ENCODE measurements around the gene SIX1.

DNA sequence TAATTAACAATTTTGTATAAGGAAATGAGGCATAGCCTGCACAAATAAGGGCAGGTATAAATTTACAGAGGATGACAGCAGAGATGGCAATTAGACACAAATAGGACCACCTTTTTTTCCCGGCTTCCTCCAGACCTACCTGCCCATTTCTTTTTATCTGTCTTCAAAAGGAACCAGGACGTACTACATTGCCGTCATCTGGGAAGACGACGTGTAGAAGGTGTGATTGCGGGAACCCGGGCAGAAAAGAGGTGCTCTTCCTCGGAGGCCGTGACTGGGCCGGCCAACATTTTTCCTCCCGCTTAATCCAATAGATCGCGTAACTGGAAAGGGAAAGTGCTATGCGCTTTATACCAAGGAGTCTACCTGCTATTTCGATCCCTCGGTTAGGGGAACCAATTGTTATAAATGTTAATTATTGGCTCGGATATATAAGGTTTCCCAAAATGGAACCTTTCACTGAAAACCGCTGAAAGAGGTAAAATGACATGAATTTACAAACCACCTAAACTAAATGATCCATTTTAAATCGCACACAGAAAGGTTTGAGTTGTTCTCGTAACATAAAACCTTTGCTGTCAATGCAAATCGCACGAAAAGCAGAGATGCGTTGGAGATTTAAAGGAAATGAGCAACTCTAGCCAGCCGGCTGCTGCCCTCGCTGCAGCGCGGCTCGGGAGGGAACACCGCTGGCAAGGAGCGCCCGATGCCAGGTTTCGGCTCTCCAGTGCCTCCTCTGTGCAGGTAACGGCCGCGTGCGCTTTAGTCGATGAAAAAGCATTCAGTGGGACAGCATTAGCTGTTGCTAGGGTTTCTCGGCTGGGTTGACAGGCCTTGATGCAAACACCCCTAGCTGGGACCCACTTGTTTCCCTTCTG, 2.8 kb upstream of the SIX1 start:
- TF ChIP-seq EZH2phosphoT487 (IDR thresholded peaks at IDR 0.05; ENCODE audit: unreplicated experiment) = peak; percentile 92
- TF ChIP-seq, protein P1, sequence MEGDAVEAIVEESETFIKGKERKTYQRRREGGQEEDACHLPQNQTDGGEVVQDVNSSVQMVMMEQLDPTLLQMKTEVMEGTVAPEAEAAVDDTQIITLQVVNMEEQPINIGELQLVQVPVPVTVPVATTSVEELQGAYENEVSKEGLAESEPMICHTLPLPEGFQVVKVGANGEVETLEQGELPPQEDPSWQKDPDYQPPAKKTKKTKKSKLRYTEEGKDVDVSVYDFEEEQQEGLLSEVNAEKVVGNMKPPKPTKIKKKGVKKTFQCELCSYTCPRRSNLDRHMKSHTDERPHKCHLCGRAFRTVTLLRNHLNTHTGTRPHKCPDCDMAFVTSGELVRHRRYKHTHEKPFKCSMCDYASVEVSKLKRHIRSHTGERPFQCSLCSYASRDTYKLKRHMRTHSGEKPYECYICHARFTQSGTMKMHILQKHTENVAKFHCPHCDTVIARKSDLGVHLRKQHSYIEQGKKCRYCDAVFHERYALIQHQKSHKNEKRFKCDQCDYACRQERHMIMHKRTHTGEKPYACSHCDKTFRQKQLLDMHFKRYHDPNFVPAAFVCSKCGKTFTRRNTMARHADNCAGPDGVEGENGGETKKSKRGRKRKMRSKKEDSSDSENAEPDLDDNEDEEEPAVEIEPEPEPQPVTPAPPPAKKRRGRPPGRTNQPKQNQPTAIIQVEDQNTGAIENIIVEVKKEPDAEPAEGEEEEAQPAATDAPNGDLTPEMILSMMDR (conservative IDR thresholded peaks at IDR 0.05; ENCODE audit: low read depth in 2 of 2) = no peak
- no peak for TF ChIP-seq POLR2AphosphoS5 (IDR thresholded peaks at IDR 0.05; ENCODE audit: low read depth)
- peak; percentile 94 for TF ChIP-seq EZH2 (IDR thresholded peaks at IDR 0.05; ENCODE audit: low read depth, unreplicated experiment)
- no peak for TF ChIP-seq JUNB (IDR thresholded peaks at IDR 0.05; ENCODE audit: unreplicated experiment)
- TF ChIP-seq, protein P2, sequence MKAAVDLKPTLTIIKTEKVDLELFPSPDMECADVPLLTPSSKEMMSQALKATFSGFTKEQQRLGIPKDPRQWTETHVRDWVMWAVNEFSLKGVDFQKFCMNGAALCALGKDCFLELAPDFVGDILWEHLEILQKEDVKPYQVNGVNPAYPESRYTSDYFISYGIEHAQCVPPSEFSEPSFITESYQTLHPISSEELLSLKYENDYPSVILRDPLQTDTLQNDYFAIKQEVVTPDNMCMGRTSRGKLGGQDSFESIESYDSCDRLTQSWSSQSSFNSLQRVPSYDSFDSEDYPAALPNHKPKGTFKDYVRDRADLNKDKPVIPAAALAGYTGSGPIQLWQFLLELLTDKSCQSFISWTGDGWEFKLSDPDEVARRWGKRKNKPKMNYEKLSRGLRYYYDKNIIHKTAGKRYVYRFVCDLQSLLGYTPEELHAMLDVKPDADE (IDR thresholded peaks at IDR 0.05) = no peak
- TF ChIP-seq STAT1 (IDR thresholded peaks at IDR 0.05; ENCODE audit: unreplicated experiment) = no peak
- TF ChIP-seq, protein P3, sequence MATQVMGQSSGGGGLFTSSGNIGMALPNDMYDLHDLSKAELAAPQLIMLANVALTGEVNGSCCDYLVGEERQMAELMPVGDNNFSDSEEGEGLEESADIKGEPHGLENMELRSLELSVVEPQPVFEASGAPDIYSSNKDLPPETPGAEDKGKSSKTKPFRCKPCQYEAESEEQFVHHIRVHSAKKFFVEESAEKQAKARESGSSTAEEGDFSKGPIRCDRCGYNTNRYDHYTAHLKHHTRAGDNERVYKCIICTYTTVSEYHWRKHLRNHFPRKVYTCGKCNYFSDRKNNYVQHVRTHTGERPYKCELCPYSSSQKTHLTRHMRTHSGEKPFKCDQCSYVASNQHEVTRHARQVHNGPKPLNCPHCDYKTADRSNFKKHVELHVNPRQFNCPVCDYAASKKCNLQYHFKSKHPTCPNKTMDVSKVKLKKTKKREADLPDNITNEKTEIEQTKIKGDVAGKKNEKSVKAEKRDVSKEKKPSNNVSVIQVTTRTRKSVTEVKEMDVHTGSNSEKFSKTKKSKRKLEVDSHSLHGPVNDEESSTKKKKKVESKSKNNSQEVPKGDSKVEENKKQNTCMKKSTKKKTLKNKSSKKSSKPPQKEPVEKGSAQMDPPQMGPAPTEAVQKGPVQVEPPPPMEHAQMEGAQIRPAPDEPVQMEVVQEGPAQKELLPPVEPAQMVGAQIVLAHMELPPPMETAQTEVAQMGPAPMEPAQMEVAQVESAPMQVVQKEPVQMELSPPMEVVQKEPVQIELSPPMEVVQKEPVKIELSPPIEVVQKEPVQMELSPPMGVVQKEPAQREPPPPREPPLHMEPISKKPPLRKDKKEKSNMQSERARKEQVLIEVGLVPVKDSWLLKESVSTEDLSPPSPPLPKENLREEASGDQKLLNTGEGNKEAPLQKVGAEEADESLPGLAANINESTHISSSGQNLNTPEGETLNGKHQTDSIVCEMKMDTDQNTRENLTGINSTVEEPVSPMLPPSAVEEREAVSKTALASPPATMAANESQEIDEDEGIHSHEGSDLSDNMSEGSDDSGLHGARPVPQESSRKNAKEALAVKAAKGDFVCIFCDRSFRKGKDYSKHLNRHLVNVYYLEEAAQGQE (IDR thresholded peaks at IDR 0.05; ENCODE audit: unreplicated experiment) = no peak
- no peak for TF ChIP-seq CREB1 (CRISPR knock-in tag; IDR thresholded peaks at IDR 0.05; ENCODE audit: low read depth)
